ENCODE results near the gene PKNOX2. TPM values are rescaled to one million over a fixed set of nuclear protein-coding genes. Genes with fewer than 3 reads are reported as not detected.

The PKNOX2 gene
- total RNA-seq, 4 donors from 2014 or later, result 0.27 to 4.8 (median 0.75) TPM; not detected in 1

GRCh38 chr11:125156346-125157117, 8.0 kb upstream of the PKNOX2 start:
- Histone ChIP-seq H3K4me3 (no peak overlapping the region), H3K9me3 (no peaks in the 10 kb centered on the region), H3K27ac (no peak overlapping the region), H3K27me3 (peaks cover 4% of the 10 kb centered on the region), H3K36me3 (no peaks in the 10 kb centered on the region), H3K4me1 (no peaks in the 10 kb centered on the region)
- in situ Hi-C loops (cut with MboI; ENCODE audit: low pct_ligation_motif_present in 1 of 4, low pct_unique_long_range_greater_than_20kb in 1 of 4, low sequenced_read_pairs in 3 of 4), result loop anchor here in 2 of 4 donors (25.0 kb wide), 1 partner anchor 181 kb away; no protein-coding TSS in a partner anchor
- intact Hi-C loops (cut with DNase I; ENCODE audit: low total_unique reads), result no loop called here
- DNase-seq, result no peak
- no peak for TF ChIP-seq EP300 (IDR thresholded peaks at IDR 0.05; ENCODE audit: low read depth)
- TF ChIP-seq POLR2A (IDR thresholded peaks at IDR 0.05), result no peak
- TF ChIP-seq CTCF (IDR thresholded peaks at IDR 0.05), result no peak
- TF ChIP-seq POLR2AphosphoS5 (IDR thresholded peaks at IDR 0.05), result no peak
- WGBS, 2 donors (ENCODE audit: low coverage in 1 of 2), result 75 to 76% methylated on average over 4 to 8 of the region's 8 CpGs

GRCh38 chr11:125157118-125157733, 7.3 kb upstream of the PKNOX2 start:
- TF ChIP-seq POLR2A (IDR thresholded peaks at IDR 0.05), result no peak
- no peak for TF ChIP-seq CTCF (IDR thresholded peaks at IDR 0.05)
- TF ChIP-seq POLR2AphosphoS5 (IDR thresholded peaks at IDR 0.05), result no peak
- in situ Hi-C loops (cut with MboI; ENCODE audit: low pct_ligation_motif_present in 1 of 4, low pct_unique_long_range_greater_than_20kb in 1 of 4, low sequenced_read_pairs in 3 of 4) (loop anchor here in 2 of 4 donors (25.0 kb wide), 1 partner anchor 180 kb away; no protein-coding TSS in a partner anchor), intact Hi-C loops (cut with DNase I; ENCODE audit: low total_unique reads) (no loop called here)
- H3K27me3 ChIP-seq, result peaks cover 8% of the 10 kb centered on the region
- no peak overlapping the region for H3K27ac ChIP-seq
- H3K4me3 ChIP-seq, result no peak overlapping the region
- no peaks in the 10 kb centered on the region for H3K4me1 ChIP-seq
- no peak for DNase-seq
- H3K36me3 ChIP-seq, result no peaks in the 10 kb centered on the region
- 84 to 91% methylated on average over 6 of the region's 6 CpGs for WGBS, 2 donors (ENCODE audit: low coverage in 1 of 2)
- H3K9me3 ChIP-seq, result no peaks in the 10 kb centered on the region

GRCh38 chr11:125157953-125158680, 6.4 kb upstream of the PKNOX2 start:
- 83 to 90% methylated on average over 10 of the region's 10 CpGs for WGBS, 2 donors (ENCODE audit: low coverage in 1 of 2)
- in situ Hi-C loops (cut with MboI; ENCODE audit: low pct_ligation_motif_present in 1 of 4, low pct_unique_long_range_greater_than_20kb in 1 of 4, low sequenced_read_pairs in 3 of 4), result loop anchor here in 2 of 4 donors (25.0 kb wide), 1 partner anchor 179 kb away; no protein-coding TSS in a partner anchor
- no peaks in the 10 kb centered on the region for H3K9me3 ChIP-seq
- intact Hi-C loops (cut with DNase I; ENCODE audit: low total_unique reads), result no loop called here
- H3K36me3 ChIP-seq, result no peaks in the 10 kb centered on the region
- peaks cover 17% of the 10 kb centered on the region for H3K27me3 ChIP-seq
- no peak overlapping the region for H3K27ac ChIP-seq
- TF ChIP-seq CTCF (IDR thresholded peaks at IDR 0.05) (no peak), EP300 (IDR thresholded peaks at IDR 0.05; ENCODE audit: low read depth) (no peak), POLR2A (IDR thresholded peaks at IDR 0.05) (no peak), POLR2AphosphoS5 (IDR thresholded peaks at IDR 0.05) (no peak)
- DNase-seq, result no peak
- H3K4me1 ChIP-seq, result no peaks in the 10 kb centered on the region
- H3K4me3 ChIP-seq, result no peak overlapping the region

- 57 to 68% methylated on average over 1 to 4 of the region's 4 CpGs for WGBS, 2 donors (ENCODE audit: low coverage in 1 of 2)
- no peak overlapping the region for H3K27ac ChIP-seq
- no peak for DNase-seq
- in situ Hi-C loops (cut with MboI; ENCODE audit: low pct_ligation_motif_present in 1 of 4, low pct_unique_long_range_greater_than_20kb in 1 of 4, low sequenced_read_pairs in 3 of 4) (loop anchor here in 3 of 4 donors (10.0 to 25.0 kb wide), 2 partner anchors 175 to 182 kb away; no protein-coding TSS in a partner anchor), intact Hi-C loops (cut with DNase I; ENCODE audit: low total_unique reads) (no loop called here)
- peaks cover 0 to 36% (median 15%) of the 10 kb centered on the region in 4 donors for H3K4me1 ChIP-seq
- no peaks in the 10 kb centered on the region for H3K36me3 ChIP-seq
- no peaks in the 10 kb centered on the region for H3K9me3 ChIP-seq
- peaks cover 53% of the 10 kb centered on the region for H3K27me3 ChIP-seq
- TF ChIP-seq EP300 (IDR thresholded peaks at IDR 0.05; ENCODE audit: low read depth), result no peak
- TF ChIP-seq POLR2AphosphoS5 (IDR thresholded peaks at IDR 0.05), result no peak
- TF ChIP-seq POLR2A (IDR thresholded peaks at IDR 0.05), result no peak
- TF ChIP-seq CTCF (IDR thresholded peaks at IDR 0.05), result no peak
- H3K4me3 ChIP-seq, result no peak overlapping the region
Measured at GRCh38 chr11:125162743-125163142, 1.8 kb upstream of the PKNOX2 start.

All from transverse colon (tissue), 4 donors.